Rectal smooth muscle tissue (tissue), 1 donor: Measurements from ENCODE around the gene ESPN.
"Not testable (repeated sequence)": the region's sequence is repeated elsewhere in the genome, so short reads cannot be mapped to it uniquely, and the experiment has no call there.

Experiments used
- H3K27ac ChIP-seq: one replicate; pipeline ENCODE4 v1.7.0; 2013; ENCODE audit warnings: low read depth, low read length, inconsistent platforms
- H3K27me3 ChIP-seq: one replicate; pipeline ENCODE4 v1.7.0; 2013; ENCODE audit warnings: low read length; ENCODE audit not compliant: control insufficient read depth, insufficient read depth
- H3K36me3 ChIP-seq: one replicate; pipeline ENCODE4 v1.7.0; 2013; ENCODE audit warnings: low read length; ENCODE audit not compliant: control insufficient read depth, insufficient read depth
- H3K4me1 ChIP-seq: one replicate; pipeline ENCODE4 v1.7.0; 2013; ENCODE audit warnings: low read length; ENCODE audit not compliant: control insufficient read depth, insufficient read depth
- H3K4me3 ChIP-seq: one replicate; pipeline ENCODE4 v1.7.0; 2013; ENCODE audit warnings: low read length
- H3K9ac ChIP-seq: one replicate; pipeline ENCODE4 v1.7.0; 2013; ENCODE audit warnings: low read length

The ESPN gene

GRCh38 chr1:6393400-6394187 lies 31.0 kb upstream of the ESPN start, which contains the start of gene ACOT7:
TSS of gene ACOT7 (minus strand) at chr1:6393767. CDS start at chr1:6393399, 368 bp downstream.
- H3K4me1 ChIP-seq, result peaks cover 12% of the 10 kb centered on the region
- H3K27me3 ChIP-seq, result no peaks in the 10 kb centered on the region
- H3K36me3 ChIP-seq, result no peaks in the 10 kb centered on the region
- H3K4me3 ChIP-seq, result peak within 1 kb of the TSS; percentile 65
- H3K27ac ChIP-seq, result peak within 1 kb of the TSS; percentile 98
- H3K9ac ChIP-seq, result peak within 1 kb of the TSS; percentile 56

- H3K4me3 ChIP-seq, H3K27ac ChIP-seq: not testable (repeated sequence)
These were observed 29.4 kb upstream of the ESPN start for GRCh38 chr1:6395130-6395529.

GRCh38 chr1:6395781-6396244 lies 28.8 kb upstream of the ESPN start:
- H3K4me1 ChIP-seq, result peaks cover 12% of the 10 kb centered on the region

More at GRCh38 chr1:6395130-6395529, 29.4 kb upstream of the ESPN start:
- peaks cover 12% of the 10 kb centered on the region for H3K4me1 ChIP-seq
- H3K36me3 ChIP-seq, H3K27me3 ChIP-seq, H3K9ac ChIP-seq: not testable (repeated sequence)

GRCh38 chr1:6396998-6397397 lies 27.6 kb upstream of the ESPN start:
- Histone ChIP-seq H3K4me1 (peaks cover 12% of the 10 kb centered on the region), H3K4me3 (no peak overlapping the region), H3K27me3 (no peaks in the 10 kb centered on the region), H3K9ac (no peak overlapping the region), H3K27ac (no peak overlapping the region), H3K36me3 (no peaks in the 10 kb centered on the region)

More at GRCh38 chr1:6395781-6396244, 28.8 kb upstream of the ESPN start:
- not testable (repeated sequence) for H3K4me3 ChIP-seq, H3K27me3 ChIP-seq, H3K9ac ChIP-seq, H3K36me3 ChIP-seq, H3K27ac ChIP-seq

- no peaks in the 10 kb centered on the region for H3K27me3 ChIP-seq
- H3K4me3 ChIP-seq, result no peak overlapping the region
- no peaks in the 10 kb centered on the region for H3K36me3 ChIP-seq
- H3K27ac ChIP-seq, result no peak overlapping the region
- H3K9ac ChIP-seq, result no peak overlapping the region
- peaks cover 4% of the 10 kb centered on the region for H3K4me1 ChIP-seq
These were observed 26.6 kb upstream of the ESPN start for GRCh38 chr1:6397844-6398441.

- Histone ChIP-seq H3K36me3 (no peaks in the 10 kb centered on the region), H3K4me1 (peaks cover under 1% of the 10 kb centered on the region), H3K4me3 (no peak overlapping the region), H3K27ac (no peak overlapping the region), H3K9ac (no peak overlapping the region), H3K27me3 (no peaks in the 10 kb centered on the region)
These were observed 25.3 kb upstream of the ESPN start for GRCh38 chr1:6399294-6399693.

GRCh38 chr1:6401673-6402072 lies 22.9 kb upstream of the ESPN start:
- Histone ChIP-seq H3K9ac (no peak overlapping the region), H3K36me3 (no peaks in the 10 kb centered on the region), H3K27ac (no peak overlapping the region), H3K27me3 (no peaks in the 10 kb centered on the region), H3K4me1 (no peaks in the 10 kb centered on the region), H3K4me3 (no peak overlapping the region)

- H3K36me3 ChIP-seq, result no peaks in the 10 kb centered on the region
- no peaks in the 10 kb centered on the region for H3K27me3 ChIP-seq
- no peaks in the 10 kb centered on the region for H3K4me1 ChIP-seq
- no peak overlapping the region for H3K9ac ChIP-seq
- H3K4me3 ChIP-seq, result no peak overlapping the region
- H3K27ac ChIP-seq, result no peak overlapping the region
These were observed 16.6 kb upstream of the ESPN start for GRCh38 chr1:6408023-6408422.

- Histone ChIP-seq H3K27ac (no peak overlapping the region), H3K27me3 (no peaks in the 10 kb centered on the region), H3K4me1 (no peaks in the 10 kb centered on the region)
These were observed 15.5 kb upstream of the ESPN start for GRCh38 chr1:6409053-6409452.

GRCh38 chr1:6409733-6410132 lies 14.8 kb upstream of the ESPN start:
- peaks cover 2% of the 10 kb centered on the region for H3K27me3 ChIP-seq
- no peaks in the 10 kb centered on the region for H3K36me3 ChIP-seq
- H3K4me1 ChIP-seq, result no peaks in the 10 kb centered on the region
- H3K4me3 ChIP-seq, result no peak overlapping the region
- no peak overlapping the region for H3K27ac ChIP-seq
- H3K9ac ChIP-seq, result no peak overlapping the region

More at GRCh38 chr1:6409053-6409452, 15.5 kb upstream of the ESPN start:
- Histone ChIP-seq H3K9ac (no peak overlapping the region), H3K4me3 (no peak overlapping the region), H3K36me3 (no peaks in the 10 kb centered on the region)

- Histone ChIP-seq H3K36me3 (no peaks in the 10 kb centered on the region), H3K4me3 (no peak overlapping the region), H3K4me1 (no peaks in the 10 kb centered on the region), H3K27me3 (peaks cover 2% of the 10 kb centered on the region), H3K27ac (no peak overlapping the region), H3K9ac (no peak overlapping the region)
These were observed 14.2 kb upstream of the ESPN start for GRCh38 chr1:6410248-6410893.

- Histone ChIP-seq H3K4me1 (no peaks in the 10 kb centered on the region), H3K9ac (no peak overlapping the region), H3K27me3 (peaks cover 2% of the 10 kb centered on the region), H3K4me3 (no peak overlapping the region), H3K27ac (no peak overlapping the region), H3K36me3 (no peaks in the 10 kb centered on the region)
These were observed 11.7 kb upstream of the ESPN start for GRCh38 chr1:6412896-6413295.
